Mammary epithelial cell (primary cell): ENCODE measurements around the gene SALL3.

ENCODE experiments used
- CTCF ChIP-seq, 2 donors: IDR thresholded peaks in 1 of 2; conservative IDR thresholded peaks in 1 of 2; 2 replicates each; pipeline ENCODE4 v1.5.1; 2011 to 2012; ENCODE audit warnings: inconsistent platforms in 2 of 2, low read length in 2 of 2, mild to moderate bottlenecking in 2 of 2, control low read depth in 1 of 2, low read depth in 1 of 2; ENCODE audit not compliant: insufficient read depth in 1 of 2; ENCODE audit errors: extremely low read depth in 1 of 2
- EZH2 ChIP-seq: IDR thresholded peaks from 2 replicates; pipeline ENCODE4 v1.6.1; 2012; ENCODE audit warnings: low read length, inconsistent platforms, borderline replicate concordance

- no peak for TF ChIP-seq CTCF (conservative IDR thresholded peaks at IDR 0.05 in 1 of 2, IDR thresholded peaks at IDR 0.05 in 1 of 2; ENCODE audit: extremely low read depth in 1 of 2, insufficient read depth in 1 of 2, low read depth in 1 of 2, low read length in 2 of 2)
- no peak for TF ChIP-seq EZH2
Measured at GRCh38 chr18:78980777-78981380, 1.3 kb downstream of the SALL3 start.
